HG03342 (cell line): Measurements from ENCODE around the gene HMCN2.

Experiments used
- ATAC-seq: cut with Tn5 transposase; IDR thresholded peaks from one replicate; pipeline ENCODE4 v1.9.1; 2021; ENCODE audit warnings: mild to moderate bottlenecking, moderate library complexity; ENCODE audit not compliant: unreplicated experiment

The HMCN2 gene

DNA sequence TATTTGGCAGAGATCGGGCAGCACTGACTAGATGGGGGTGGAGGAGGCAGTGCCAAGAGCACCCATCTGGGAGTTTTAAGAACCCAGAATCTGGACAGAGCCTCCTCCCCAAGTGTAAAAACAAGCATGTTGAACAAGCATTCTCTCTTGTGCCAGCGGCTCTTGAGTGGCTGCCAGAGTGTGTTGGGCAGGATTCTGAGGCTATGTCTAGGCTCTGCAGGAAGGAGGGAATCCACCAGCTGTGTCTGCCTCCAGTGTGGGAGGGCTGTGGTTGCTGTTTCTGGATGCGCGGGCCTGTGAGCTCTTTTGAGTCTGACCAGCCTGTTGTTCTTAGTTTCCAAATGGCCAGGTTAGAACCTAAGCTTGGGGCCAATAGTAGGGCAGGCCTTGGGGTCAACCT, 39.8 kb downstream of the HMCN2 start:
- no peak for ATAC-seq

DNA sequence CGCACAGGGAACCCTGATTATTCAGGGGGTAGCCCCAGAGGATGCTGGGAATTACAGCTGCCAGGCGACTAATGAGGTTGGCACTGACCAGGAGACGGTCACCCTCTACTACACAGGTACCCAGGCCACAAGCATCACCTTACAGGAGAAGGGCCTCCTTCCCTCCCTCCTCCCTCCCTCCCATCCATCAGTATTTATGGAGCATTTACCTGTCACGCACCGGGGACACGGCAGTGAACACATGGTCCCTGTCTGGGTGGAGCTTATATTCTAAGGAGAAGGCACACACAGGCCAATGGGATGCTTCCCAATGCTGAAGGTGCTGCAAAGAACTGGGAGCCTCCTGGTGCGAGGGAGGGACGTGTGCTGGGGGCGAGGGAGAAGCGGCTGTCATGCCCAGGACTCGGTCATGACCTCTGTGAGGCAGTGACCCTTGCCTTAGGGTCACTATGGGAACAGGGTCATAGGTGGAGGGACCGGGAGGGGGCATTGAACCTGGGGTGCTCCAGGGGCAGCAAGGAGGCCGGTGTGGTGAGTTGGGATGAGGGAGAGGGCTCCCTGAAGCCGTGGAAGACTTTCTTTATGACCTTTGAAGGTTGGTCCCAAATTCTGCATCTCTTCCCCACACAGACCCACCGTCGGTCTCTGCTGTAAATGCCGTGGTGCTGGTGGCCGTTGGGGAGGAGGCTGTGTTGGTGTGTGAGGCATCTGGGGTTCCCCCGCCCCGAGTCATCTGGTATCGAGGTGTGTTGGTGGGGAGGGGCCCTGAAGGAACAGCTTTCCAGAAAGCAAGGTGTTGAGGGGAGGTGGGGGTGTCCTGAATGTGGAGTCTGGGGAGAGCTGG, 41.5 kb downstream of the HMCN2 start:
- no peak for ATAC-seq

- ATAC-seq = no peak
These were observed 42.0 kb downstream of the HMCN2 start for GRCh38 chr9:130307667-130307943.

GRCh38 chr9:130308081-130308571, 42.6 kb downstream of the HMCN2 start:
- ATAC-seq = no peak

GRCh38 chr9:130309689-130310455, 44.3 kb downstream of the HMCN2 start:
- no peak for ATAC-seq

DNA sequence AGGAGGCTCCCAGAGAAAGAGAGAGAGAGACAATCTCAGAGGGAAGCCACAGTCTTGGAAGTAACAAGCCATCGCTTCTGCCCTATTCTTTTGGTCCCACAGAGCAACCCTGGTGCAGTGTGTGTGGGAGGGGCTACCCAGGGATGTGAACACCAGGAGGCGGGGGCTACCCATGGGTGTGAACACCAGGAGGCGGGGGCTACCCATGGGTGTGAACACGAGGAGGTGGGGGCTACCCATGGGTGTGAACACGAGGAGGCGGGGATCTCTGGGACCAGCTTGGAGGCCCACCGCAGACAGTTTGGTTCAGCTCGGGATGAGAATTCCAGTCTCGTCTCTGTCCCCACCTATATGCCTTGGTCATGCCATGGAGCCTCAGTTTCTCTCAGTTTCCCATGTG, 44.9 kb downstream of the HMCN2 start:
- ATAC-seq = no peak

- no peak for ATAC-seq
These were observed 45.4 kb downstream of the HMCN2 start for GRCh38 chr9:130311003-130311402.

GRCh38 chr9:130311408-130312140, 46.0 kb downstream of the HMCN2 start:
- no peak for ATAC-seq

DNA sequence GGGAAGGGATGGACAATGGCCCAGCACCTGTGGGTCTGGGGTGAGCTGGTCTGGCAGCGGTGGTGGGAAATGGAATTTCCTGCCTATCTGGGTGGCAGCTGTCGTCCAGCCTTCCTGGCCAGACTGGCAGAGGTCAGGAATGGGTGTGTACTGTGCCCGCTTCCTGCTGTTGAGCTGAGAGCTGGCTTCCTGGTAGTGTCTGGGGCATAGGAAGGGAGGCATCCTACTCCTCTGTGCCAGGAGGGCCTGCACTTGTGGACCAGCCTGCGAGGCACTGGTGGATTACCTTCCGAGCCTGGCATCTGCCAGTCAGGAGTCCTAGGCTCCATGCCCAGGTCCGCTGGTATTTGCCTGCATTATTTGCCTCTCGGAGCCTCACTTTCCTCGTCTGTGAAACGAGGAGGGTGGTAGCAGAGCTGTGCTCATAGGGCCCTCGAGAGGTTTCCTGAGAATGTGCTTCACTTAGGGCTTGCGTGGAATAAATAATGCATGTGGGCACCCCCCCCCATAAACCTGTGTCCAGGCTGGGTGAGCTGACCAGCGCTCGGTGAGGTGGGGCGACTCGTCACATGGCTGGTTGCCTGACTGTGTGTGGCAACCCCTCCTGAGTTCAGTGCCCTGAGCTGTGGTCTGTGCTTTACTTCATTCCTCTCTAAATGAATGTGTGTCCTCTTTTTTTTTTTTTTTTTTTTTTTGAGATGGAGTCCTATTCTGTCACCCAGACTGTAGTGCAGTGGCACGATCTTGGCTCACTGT, 47.7 kb downstream of the HMCN2 start:
- ATAC-seq = no peak

DNA sequence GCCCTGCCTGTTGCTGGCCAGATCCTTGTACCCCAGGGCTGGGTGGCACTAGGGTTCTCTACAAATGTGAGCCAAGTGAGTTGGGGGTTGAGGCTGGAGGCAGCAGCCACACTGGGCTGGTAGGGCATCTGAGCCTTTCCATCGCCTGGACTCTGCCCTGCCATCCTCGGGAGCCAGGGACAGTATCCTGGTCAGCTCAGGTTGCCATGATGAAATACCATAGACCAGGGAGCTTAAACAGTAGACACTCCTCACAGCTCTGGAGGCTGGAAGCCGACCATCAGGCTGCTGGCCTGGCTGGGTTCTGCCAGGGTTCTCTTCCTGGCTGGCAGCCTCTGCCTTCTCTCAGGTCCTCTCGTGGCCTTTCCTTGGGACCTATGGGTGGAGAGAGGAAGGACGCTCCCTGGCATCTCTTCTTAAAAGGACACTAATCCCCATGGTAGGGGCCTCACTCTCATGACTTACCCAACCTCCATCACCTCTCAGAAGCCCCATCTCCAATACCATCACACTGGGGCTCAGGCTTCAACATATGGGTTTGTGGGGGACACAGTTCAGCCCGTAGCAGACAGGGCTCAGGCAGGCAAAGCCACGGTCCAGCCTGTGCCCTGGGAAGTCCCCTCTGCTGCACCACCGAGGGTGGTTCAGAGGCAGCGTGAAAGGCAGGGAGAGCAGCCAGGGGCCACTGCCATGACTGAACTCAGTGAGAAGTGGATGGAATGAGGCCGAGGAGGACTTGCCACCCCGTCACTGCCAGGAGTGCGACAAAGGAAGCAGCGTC, 50.1 kb downstream of the HMCN2 start:
- ATAC-seq = no peak

DNA sequence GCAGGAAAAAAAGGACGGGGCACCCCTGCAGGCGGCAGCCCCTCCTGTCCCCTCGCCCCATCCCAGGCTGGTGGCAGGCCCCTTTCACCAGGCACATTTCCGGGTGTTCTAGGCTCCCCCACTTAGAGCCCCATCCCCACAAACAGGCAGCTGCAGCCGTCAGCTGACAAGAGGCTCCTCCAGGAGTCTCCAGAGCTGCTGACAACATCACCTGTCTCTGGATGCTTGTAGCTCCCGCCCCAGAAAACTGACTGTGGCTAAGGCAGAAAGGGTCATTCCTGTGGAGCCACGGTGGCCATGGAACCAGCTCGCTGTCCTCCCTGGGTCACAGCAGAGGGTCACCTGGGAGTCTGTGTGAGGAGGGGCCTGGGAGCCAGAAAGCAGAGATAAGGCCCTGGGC, 50.9 kb downstream of the HMCN2 start:
- ATAC-seq = no peak

- no peak for ATAC-seq
These were observed 53.7 kb downstream of the HMCN2 start for GRCh38 chr9:130319300-130319699.

- no peak for ATAC-seq
These were observed 54.6 kb downstream of the HMCN2 start for GRCh38 chr9:130319944-130320712.

GRCh38 chr9:130320723-130321481, 55.3 kb downstream of the HMCN2 start:
- ATAC-seq = no peak

GRCh38 chr9:130321539-130321938, 56.0 kb downstream of the HMCN2 start:
- no peak for ATAC-seq

GRCh38 chr9:130323051-130323745, 57.6 kb downstream of the HMCN2 start:
- no peak for ATAC-seq

DNA sequence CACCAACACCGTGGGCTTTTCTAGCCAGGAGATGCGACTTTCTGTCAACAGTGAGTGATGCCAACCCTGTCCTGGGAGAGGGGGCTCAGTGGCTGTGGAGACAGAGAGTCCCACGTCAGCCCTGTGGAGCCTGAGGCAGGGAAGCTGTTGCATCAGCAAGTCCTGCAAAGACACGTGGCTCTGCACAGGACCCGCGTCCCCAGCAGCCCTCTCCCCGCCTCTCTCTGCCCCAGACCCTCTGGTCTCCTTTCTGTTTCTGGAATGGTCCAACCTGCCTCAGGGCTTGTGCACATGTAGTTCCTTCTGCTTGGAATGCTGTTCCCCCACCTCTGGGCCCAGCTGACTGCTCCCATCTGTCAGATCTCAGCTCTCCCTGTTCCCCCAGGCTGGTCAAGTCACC, 60.4 kb downstream of the HMCN2 start:
- ATAC-seq = no peak
